ENCODE results near the gene SLC5A4. TPM values are rescaled to one million over a fixed set of nuclear protein-coding genes. Genes with fewer than 3 reads are reported as not detected.

The SLC5A4 gene
- polyA plus RNA-seq, 12 donors: 0.48 to 2.1 (median 0.89) TPM; not detected in 2

- no peak for DNase-seq
These were observed 22.1 kb downstream of the SLC5A4 start for GRCh38 chr22:32233091-32233490.

- no peak for DNase-seq
These were observed 22.8 kb downstream of the SLC5A4 start for GRCh38 chr22:32232191-32232830.

GRCh38 chr22:32226326-32227104 lies 28.6 kb downstream of the SLC5A4 start:
- no peak for DNase-seq

GRCh38 chr22:32222991-32223390 lies 32.2 kb downstream of the SLC5A4 start:
- DNase-seq: peak; percentile 45

DNA sequence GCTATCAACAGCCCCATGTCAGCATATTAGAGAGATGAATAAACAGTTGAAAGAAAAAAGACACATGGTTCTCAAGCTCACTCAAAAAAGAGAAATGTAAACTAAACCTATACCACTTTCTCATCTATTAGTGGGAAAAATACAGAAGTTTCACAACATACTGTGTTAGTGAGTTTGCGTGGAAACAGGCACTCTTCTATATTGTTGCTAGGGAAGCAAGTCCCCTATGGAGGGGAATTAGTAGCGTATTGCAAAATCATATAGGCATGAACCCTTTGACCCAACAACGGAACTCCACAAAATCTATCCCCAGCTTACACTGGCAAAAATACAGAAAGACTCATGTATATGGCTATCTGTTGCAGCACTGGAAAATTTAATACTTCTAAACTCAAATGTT lies 36.1 kb downstream of the SLC5A4 start:
- no peak for DNase-seq

- DNase-seq: no peak
These were observed 36.7 kb downstream of the SLC5A4 start for GRCh38 chr22:32218470-32218869.

GRCh38 chr22:32217465-32217864 lies 37.7 kb downstream of the SLC5A4 start:
- DNase-seq: no peak

- no peak for DNase-seq
These were observed 38.2 kb downstream of the SLC5A4 start for GRCh38 chr22:32216911-32217310.

DNA sequence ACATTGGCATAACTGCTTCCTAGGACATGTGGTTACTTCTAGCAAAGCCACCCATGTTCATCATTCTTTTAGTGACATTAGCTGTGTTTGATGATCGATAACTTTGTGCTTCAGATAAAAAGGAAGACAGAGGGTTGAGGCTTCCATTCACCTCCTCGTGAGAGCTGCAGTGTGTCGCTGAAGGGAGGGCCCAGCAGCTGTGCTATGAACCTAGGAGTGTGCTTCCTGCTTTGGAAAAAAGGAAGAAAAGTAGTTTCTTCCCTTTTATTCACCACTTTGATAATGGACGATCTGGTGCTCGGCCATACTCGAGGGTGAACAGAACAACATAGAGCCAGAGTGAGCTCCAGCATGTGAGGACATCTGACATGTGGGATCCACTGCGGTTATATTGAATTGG lies 44.1 kb downstream of the SLC5A4 start:
- DNase-seq: no peak

- DNase-seq: no peak
These were observed 46.5 kb downstream of the SLC5A4 start for GRCh38 chr22:32208681-32209080.

- DNase-seq: no peak
These were observed 47.1 kb downstream of the SLC5A4 start for GRCh38 chr22:32207971-32208480.

GRCh38 chr22:32206774-32207758 lies 48.1 kb downstream of the SLC5A4 start:
- no peak for DNase-seq

- no peak for DNase-seq
These were observed 49.0 kb downstream of the SLC5A4 start for GRCh38 chr22:32205974-32206773.

- DNase-seq: peak; percentile 52
These were observed 50.1 kb downstream of the SLC5A4 start, which contains the start of gene RFPL2 for GRCh38 chr22:32204856-32205722. Gene RFPL2 (minus strand): TSS chr22:32205073. CDS start chr22:32202451, 2,622 bp downstream.

GRCh38 chr22:32204040-32204855 lies 50.9 kb downstream of the SLC5A4 start:
- DNase-seq: no peak

DNA sequence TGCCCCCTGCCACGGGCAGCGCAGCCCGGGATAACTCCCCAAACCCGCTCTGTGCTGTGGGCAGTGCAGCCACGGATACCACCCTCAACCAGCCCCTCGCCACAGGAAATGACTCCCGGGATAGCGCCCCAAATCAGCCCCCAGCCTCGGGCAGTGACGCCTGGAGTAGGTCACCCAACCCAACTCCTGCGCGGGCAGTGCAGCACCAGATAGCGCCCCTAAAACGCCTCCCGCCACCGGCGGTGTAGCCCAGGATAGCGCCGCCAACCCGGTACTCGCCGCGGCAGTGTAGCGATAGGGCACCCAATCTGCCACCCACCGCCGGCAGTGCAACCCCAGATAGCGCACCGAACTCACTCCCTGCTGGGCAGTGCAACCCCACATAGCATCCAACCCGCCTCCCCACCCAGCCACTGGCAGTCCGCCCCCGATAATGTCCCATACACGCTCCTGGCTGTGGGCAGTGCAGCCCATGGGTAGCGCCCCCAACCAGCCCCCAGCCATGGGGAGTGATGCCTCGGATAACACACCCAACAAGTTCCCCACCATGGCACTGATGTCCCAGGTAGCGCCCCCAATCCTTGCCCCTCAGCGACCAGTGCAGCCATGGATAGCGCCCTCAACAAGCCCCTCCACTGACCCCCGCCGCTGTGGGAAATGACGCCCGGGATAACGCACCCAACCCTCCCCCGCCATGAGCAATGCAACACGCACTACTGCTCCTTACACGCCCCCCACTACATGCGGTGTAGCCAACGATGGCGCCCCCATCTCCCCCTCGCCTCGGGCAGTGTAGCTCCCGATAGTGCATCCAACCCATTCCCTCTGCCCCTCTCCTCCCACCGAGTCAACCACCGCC lies 51.7 kb downstream of the SLC5A4 start:
- no peak for DNase-seq

GRCh38 chr22:32202539-32203180 lies 52.5 kb downstream of the SLC5A4 start:
- DNase-seq: no peak

- DNase-seq: no peak
These were observed 53.0 kb downstream of the SLC5A4 start for GRCh38 chr22:32202161-32202538.
